GM19025 (cell line): ENCODE results near the gene FANCL.
"Not testable (repeated sequence)": the region's sequence is repeated elsewhere in the genome, so short reads cannot be mapped to it uniquely, and the experiment has no call there.

ENCODE experiments used
- ATAC-seq: cut with Tn5 transposase; IDR thresholded peaks from one replicate; pipeline ENCODE4 v1.9.1; 2021; ENCODE audit warnings: mild to moderate bottlenecking, low read depth, moderate library complexity; ENCODE audit not compliant: unreplicated experiment

Gene FANCL

DNA sequence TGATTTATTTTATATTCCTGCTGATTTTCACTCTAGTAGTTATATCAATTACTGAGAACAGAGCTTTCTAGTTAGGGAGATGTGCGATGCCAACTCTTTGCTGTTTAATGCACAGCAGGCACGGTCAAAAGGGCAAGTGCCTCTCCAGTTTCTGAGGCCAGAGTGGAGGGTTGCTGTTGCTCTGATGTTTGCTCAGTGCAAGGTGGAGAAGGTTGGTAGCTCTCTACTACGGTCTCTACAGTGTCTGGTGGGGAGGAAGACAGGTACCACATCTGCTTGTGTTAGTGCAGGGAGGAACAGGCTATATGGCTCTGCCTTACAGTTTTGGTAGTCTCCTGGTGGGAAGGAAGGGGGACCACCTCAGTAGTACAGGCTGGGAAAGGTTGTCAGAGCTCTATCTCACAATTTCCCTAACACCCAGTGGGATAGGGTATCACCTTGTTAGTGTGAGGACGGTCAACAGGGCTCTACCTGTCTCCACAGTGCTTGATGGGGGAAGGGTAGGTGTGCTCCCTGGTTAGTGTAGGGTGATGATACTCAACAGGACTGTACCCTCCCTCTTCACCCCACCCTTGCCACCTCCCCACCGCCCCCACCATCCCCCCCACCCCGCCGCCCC, 85.9 kb downstream of the FANCL start:
- no peak for ATAC-seq

DNA sequence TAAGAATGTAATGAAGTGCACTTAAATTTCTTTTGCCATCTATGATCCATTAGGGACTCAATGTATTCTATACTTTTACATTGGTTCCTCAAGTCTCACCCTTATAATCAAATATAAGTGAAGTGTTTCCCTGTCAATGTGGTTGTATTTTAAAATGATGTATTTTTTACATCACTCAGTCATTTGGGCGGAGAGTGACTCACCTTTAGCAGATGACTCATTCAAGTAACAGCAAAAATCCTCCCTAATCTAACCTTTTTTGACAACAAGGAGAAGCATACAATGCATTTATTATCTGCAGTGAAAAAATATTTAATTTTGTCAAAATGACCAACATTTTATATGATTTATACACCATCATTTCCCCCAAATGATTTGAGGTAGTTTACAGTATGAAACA, 94.4 kb downstream of the FANCL start:
- ATAC-seq: no peak

DNA sequence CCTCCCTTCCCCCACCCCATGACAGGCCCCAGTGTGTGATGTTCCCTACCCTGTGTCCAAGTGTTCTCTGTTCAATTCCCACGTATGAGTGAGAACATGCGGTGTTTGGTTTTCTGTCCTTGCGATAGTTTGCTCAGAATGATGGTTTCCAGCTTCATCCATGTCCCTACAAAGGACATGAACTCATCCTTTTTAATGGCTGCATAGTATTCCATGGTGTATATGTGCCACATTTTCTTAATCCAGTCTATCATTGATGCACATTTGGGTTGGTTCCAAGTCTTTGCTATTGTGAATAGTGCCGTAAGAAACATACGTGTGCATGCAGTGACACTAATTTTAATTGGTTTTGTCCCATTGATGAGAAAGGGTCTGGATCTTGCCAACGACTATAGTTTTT, 95.4 kb downstream of the FANCL start:
- ATAC-seq: not testable (repeated sequence)

DNA sequence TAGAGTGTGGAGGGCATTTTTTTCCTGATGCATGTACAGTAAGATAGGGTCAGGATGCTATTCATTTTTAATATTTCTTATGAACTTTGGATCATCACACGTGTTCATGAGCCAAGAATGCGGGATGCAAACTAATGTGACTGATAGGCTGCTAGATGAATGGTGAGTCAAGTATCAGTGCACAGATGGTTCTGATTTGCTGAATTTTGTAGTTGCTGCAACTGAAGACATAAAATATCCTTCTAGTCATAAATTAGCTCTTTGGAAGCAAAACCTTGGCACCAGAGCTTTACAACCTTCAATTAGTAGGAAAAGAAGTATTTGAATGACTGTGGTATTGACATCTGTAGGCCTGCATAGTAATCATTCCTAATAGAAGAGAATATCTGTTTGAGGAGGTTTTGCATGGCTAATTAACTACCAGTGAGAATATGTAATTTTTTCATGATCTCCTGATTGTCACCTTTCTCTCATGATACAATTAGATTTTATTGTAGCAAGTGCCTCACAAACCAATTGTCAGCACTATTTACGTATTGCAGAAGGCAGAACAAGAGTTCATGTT, 100.5 kb downstream of the FANCL start:
- ATAC-seq: no peak

GRCh38 chr2:58138396-58139030, 102.6 kb downstream of the FANCL start:
- ATAC-seq: no peak

DNA sequence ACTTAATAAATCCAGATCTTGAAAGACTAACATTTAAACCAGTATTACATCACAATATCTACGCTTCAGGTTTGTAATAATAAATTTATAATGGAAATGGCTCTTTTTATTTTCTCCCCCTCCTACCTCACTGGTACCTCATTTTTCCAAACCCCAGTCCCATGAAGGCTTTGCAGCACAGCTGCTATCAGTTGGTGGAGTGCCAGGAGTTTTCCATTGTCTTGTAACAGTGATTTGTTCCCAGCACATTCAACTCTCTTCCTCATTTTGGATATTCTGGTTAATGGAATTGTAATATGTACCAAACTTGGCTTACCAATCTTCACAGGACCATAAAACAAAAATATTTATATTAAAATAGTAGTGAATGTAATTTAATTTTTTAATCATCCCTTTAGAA, 103.3 kb downstream of the FANCL start:
- no peak for ATAC-seq

GRCh38 chr2:58137221-58137620, 103.9 kb downstream of the FANCL start:
- ATAC-seq: no peak

- ATAC-seq: no peak
Measured at GRCh38 chr2:58135861-58136260, 105.3 kb downstream of the FANCL start.

GRCh38 chr2:58133395-58133794, 107.7 kb downstream of the FANCL start:
- ATAC-seq: no peak

DNA sequence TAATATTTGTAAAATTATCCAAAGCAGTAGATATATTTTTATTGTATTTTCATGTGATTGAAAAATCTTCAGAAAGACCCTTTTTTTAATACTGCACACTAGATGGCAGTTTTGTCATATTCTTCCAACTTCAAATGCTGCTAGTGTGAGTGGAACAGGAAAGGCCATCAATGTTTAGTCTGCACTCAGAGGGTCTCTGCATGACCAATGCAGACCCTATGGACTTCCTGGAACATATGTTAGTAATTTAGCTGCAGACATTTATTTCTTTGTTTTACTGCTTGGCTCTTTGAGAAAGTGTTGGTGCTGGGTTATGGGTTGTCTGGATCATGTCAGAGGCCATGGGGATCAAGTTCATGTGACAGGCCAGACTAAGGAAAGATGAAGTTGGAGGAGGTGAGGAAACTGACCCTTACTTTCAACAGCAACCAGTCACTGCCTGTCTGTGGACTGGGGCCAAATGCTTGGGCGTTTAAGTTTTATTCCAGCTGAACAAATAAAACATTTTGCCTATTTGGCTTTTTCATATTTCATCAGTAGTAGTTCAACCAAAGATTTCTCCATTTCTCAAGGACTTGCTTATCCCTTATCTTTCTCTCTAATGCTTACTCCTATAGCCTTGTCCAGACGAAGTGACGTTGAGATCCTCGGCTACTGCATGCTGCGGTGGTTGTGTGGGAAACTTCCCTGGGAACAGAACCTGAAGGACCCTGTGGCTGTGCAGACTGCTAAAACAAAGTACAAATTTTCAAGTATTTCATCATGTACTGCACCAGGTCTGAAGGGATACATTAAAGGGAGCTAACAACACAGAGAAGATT, 109.7 kb downstream of the FANCL start:
- no peak for ATAC-seq

GRCh38 chr2:58130238-58130637, 110.9 kb downstream of the FANCL start:
- no peak for ATAC-seq

GRCh38 chr2:58127111-58127510, 114.0 kb downstream of the FANCL start:
- ATAC-seq: no peak

DNA sequence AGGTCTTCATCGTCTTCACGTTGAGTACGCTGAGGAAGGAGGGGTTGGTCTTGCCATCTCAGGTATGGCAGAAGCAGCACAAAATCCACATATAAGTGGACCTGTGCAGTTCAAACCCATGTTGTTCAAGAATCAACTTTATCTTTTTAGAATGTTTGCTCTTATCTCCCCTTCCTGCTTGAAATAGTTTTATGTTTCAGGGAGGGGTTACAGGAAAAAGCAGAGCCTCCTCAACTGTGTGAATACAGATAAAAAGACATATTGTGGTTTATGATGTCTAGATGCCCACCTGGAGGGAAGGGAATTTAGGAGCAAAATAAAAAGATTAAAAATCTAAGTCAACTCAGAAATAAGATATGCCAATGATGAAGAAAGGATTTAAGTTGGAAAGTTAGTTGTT, 118.6 kb downstream of the FANCL start:
- ATAC-seq: no peak

- ATAC-seq: no peak
Measured at GRCh38 chr2:58122040-58122439, 119.1 kb downstream of the FANCL start.

- ATAC-seq: no peak
Measured at GRCh38 chr2:58120626-58121229, 120.4 kb downstream of the FANCL start.

DNA sequence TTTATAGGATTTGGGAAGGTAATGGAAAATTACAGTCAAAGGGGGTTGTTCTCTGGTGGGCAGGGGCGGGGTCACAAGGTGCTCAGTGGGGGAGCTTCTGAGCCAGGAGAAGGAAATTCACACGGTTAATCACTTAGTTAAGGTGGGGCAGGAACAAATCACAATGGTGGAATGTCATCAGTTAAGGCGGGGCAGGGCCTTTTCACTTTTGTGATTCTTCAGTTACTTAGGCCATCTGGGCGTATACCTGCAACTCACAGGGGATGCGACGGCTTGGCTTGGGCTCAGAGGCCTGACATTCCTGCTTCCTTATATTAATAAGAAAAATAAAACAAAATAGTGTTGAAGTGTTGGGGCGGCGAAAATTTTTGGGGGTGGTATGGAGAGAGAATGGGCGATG, 127.6 kb downstream of the FANCL start:
- not testable (repeated sequence) for ATAC-seq

DNA sequence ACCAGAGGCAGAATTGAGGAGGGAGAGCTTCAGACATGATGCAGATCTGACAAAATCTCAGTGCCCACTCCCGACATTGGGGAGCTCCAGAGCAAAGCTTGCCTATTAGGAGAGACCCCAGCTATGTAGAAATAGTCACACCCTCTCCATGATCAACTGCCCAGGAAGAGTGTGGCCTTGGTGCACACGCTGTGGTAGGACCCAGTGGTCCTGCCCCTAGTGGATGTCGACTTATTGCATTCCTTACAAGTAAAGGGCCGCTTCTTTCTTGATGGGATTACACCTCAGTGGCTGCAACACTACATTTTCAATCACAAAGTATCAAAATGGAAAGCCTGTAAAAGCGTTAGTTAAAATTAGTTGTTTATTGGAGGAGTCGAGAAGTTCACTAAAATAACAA, 130.4 kb downstream of the FANCL start:
- ATAC-seq: no peak

DNA sequence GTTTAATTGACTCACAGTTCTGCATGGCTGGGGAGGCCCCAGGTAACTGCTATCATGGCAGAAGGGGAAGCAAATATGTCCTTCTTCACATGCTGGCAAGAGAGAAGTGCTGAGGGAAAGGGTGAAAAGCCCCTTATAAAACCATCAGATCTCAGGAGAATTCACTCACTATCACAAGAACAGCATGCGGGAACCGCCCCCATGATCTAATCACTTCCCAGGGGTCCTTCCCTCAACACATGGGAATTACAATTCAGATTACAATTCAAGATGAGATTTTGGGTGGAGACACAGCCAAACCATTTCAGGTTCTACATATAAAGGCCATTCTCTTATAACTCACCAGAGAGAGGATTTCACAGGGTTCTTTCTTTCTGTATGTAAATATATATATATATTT, 131.6 kb downstream of the FANCL start:
- ATAC-seq: no peak
